SK-N-SH (cell line): ENCODE data around the gene ST3GAL2.

Experiments
- CHD2 ChIP-seq: fragments of 150-350 bp; IDR thresholded peaks from 2 replicates; pipeline ENCODE4 v1.6.1; 2018; ENCODE audit warnings: low read length; ENCODE audit not compliant: partially characterized antibody
- EP300 ChIP-seq, 2 experiments: IDR thresholded peaks; 2 replicates each; pipeline versions ENCODE4 v1.4.0 to v1.6.1; 2012; ENCODE audit warnings: borderline replicate concordance in 1 of 2, low read depth in 1 of 2, low read length in 1 of 2
- FOXJ3 ChIP-seq: sonication (generic); formaldehyde crosslinking; IDR thresholded peaks from 2 replicates; pipeline ENCODE4 v1.5.1; 2020; ENCODE audit warnings: mild to moderate bottlenecking, missing genetic modification reagents
- GABPA ChIP-seq: IDR thresholded peaks from 2 replicates; pipeline ENCODE4 v1.4.0; 2012; ENCODE audit warnings: low read depth, mild to moderate bottlenecking
- MXI1 ChIP-seq: IDR thresholded peaks from 2 replicates; pipeline ENCODE4 v1.6.1; 2012; ENCODE audit warnings: mild to moderate bottlenecking, low read depth, low read length, improper control_type of control experiment
- POLR2AphosphoS5 ChIP-seq: IDR thresholded peaks from 2 replicates; pipeline ENCODE4 v1.6.1; 2012; ENCODE audit warnings: low read depth, low read length
- RFX5 ChIP-seq: IDR thresholded peaks from 2 replicates; pipeline ENCODE4 v1.6.1; 2012; ENCODE audit warnings: mild to moderate bottlenecking, improper control_type of control experiment, low read length
- TAF1 ChIP-seq: IDR thresholded peaks from 2 replicates; pipeline ENCODE4 v1.6.1; 2012; ENCODE audit warnings: low read depth, mild to moderate bottlenecking, low read length, moderate library complexity, borderline replicate concordance
- TCF12 ChIP-seq: IDR thresholded peaks from 2 replicates; pipeline ENCODE4 v1.4.0; 2012
- TF ChIP-seq, protein P1 (sequence below): fragments of 200-600 bp; sonication (generic); IDR thresholded peaks from 2 replicates; pipeline ENCODE4 v1.6.1; 2017; ENCODE audit warnings: antibody characterized with exemption, mild to moderate bottlenecking, moderate library complexity
- TF ChIP-seq, protein P2 (sequence below): IDR thresholded peaks from 2 replicates; pipeline ENCODE4 v1.4.0; 2012; ENCODE audit warnings: low read depth
- TF ChIP-seq, protein P3 (sequence below): fragments of 150-350 bp; IDR thresholded peaks from 2 replicates; pipeline ENCODE4 v1.6.1; 2017; ENCODE audit warnings: antibody characterized with exemption, low read length, low read depth, borderline replicate concordance
- TF ChIP-seq, protein P4 (sequence below): fragments of 150-350 bp; IDR thresholded peaks from 2 replicates; pipeline ENCODE4 v1.6.1; 2016; ENCODE audit warnings: mild to moderate bottlenecking, low read depth, low read length
- TF ChIP-seq, protein P5 (sequence below): IDR thresholded peaks from 2 replicates; pipeline ENCODE4 v1.4.0; 2012; ENCODE audit warnings: low read depth, borderline replicate concordance

DNA sequence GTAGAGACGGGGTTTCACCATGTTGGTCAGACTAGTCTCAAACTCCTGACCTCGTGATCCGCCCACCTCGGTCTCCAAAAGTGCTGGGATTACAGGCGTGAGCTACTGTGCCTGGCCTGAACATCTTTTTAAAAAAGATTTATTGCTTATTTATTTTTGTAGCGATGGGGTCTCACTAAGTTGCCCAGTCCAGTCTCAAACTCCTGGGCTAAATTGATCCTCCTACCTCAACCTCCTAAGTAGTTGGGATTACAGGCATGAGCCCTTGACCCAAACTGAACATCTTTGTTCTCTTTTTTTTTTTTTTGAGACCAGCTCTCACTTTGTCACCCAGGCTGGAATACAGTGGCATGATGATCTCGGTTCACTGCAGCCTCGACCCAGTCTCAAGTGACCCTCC, 64.7 kb downstream of the ST3GAL2 start:
- TF ChIP-seq MXI1 (no peak), TAF1 (no peak), EP300 (IDR thresholded peaks at IDR 0.05; ENCODE audit: borderline replicate concordance in 1 of 2, low read depth in 1 of 2, low read length in 1 of 2) (no peak), CHD2 (no peak), POLR2AphosphoS5 (0 out of 2 replicates have a peak, but pooled peaks have one; percentile 5), TCF12 (no peak), GABPA (no peak), FOXJ3 (CRISPR knock-in tag) (no peak), RFX5 (no peak)
- TF ChIP-seq, protein P1, sequence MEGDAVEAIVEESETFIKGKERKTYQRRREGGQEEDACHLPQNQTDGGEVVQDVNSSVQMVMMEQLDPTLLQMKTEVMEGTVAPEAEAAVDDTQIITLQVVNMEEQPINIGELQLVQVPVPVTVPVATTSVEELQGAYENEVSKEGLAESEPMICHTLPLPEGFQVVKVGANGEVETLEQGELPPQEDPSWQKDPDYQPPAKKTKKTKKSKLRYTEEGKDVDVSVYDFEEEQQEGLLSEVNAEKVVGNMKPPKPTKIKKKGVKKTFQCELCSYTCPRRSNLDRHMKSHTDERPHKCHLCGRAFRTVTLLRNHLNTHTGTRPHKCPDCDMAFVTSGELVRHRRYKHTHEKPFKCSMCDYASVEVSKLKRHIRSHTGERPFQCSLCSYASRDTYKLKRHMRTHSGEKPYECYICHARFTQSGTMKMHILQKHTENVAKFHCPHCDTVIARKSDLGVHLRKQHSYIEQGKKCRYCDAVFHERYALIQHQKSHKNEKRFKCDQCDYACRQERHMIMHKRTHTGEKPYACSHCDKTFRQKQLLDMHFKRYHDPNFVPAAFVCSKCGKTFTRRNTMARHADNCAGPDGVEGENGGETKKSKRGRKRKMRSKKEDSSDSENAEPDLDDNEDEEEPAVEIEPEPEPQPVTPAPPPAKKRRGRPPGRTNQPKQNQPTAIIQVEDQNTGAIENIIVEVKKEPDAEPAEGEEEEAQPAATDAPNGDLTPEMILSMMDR: no peak
- TF ChIP-seq, protein P2, sequence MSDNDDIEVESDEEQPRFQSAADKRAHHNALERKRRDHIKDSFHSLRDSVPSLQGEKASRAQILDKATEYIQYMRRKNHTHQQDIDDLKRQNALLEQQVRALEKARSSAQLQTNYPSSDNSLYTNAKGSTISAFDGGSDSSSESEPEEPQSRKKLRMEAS: no peak
- TF ChIP-seq, protein P3, sequence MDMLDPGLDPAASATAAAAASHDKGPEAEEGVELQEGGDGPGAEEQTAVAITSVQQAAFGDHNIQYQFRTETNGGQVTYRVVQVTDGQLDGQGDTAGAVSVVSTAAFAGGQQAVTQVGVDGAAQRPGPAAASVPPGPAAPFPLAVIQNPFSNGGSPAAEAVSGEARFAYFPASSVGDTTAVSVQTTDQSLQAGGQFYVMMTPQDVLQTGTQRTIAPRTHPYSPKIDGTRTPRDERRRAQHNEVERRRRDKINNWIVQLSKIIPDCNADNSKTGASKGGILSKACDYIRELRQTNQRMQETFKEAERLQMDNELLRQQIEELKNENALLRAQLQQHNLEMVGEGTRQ: no peak
- TF ChIP-seq, protein P4, sequence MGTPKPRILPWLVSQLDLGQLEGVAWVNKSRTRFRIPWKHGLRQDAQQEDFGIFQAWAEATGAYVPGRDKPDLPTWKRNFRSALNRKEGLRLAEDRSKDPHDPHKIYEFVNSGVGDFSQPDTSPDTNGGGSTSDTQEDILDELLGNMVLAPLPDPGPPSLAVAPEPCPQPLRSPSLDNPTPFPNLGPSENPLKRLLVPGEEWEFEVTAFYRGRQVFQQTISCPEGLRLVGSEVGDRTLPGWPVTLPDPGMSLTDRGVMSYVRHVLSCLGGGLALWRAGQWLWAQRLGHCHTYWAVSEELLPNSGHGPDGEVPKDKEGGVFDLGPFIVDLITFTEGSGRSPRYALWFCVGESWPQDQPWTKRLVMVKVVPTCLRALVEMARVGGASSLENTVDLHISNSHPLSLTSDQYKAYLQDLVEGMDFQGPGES: no peak
- TF ChIP-seq, protein P5, sequence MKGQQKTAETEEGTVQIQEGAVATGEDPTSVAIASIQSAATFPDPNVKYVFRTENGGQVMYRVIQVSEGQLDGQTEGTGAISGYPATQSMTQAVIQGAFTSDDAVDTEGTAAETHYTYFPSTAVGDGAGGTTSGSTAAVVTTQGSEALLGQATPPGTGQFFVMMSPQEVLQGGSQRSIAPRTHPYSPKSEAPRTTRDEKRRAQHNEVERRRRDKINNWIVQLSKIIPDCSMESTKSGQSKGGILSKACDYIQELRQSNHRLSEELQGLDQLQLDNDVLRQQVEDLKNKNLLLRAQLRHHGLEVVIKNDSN: no peak
